Measurements from ENCODE around the gene CLINT1. TPM values are rescaled to one million over a fixed set of nuclear protein-coding genes. Genes with fewer than 3 reads are reported as not detected.
A peak's percentile ranks its signal among the peaks of the same experiment; 100 is the strongest.

CLINT1 gene
- total and polyA plus RNA-seq, 8 donors: 24.7 to 196 (median 78.3) TPM

GRCh38 chr5:157740229-157740610 lies 118.7 kb downstream of the CLINT1 start:
- H3K27ac ChIP-seq: no peak overlapping the region
- H3K27me3 ChIP-seq: no peaks in the 10 kb centered on the region
- no peak overlapping the region for H3K4me3 ChIP-seq
- peaks cover 0 to 50% (median 47%) of the 10 kb centered on the region in 4 donors for H3K36me3 ChIP-seq
- H3K4me1 ChIP-seq: peaks cover 7 to 18% (median 18%) of the 10 kb centered on the region in 4 donors
- WGBS, 5 donors: 44 to 56% (median 50%) methylated on average over 3 of the region's 3 CpGs
- intact Hi-C loops (cut with DNase I; ENCODE audit: low total_unique reads): no loop called here
- TF ChIP-seq POLR2A (IDR thresholded peaks at IDR 0.05) (no peak), EP300 (IDR thresholded peaks at IDR 0.05) (no peak), POLR2AphosphoS5 (IDR thresholded peaks at IDR 0.05) (no peak)
- TF ChIP-seq, protein P1, sequence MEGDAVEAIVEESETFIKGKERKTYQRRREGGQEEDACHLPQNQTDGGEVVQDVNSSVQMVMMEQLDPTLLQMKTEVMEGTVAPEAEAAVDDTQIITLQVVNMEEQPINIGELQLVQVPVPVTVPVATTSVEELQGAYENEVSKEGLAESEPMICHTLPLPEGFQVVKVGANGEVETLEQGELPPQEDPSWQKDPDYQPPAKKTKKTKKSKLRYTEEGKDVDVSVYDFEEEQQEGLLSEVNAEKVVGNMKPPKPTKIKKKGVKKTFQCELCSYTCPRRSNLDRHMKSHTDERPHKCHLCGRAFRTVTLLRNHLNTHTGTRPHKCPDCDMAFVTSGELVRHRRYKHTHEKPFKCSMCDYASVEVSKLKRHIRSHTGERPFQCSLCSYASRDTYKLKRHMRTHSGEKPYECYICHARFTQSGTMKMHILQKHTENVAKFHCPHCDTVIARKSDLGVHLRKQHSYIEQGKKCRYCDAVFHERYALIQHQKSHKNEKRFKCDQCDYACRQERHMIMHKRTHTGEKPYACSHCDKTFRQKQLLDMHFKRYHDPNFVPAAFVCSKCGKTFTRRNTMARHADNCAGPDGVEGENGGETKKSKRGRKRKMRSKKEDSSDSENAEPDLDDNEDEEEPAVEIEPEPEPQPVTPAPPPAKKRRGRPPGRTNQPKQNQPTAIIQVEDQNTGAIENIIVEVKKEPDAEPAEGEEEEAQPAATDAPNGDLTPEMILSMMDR (IDR thresholded peaks at IDR 0.05): peak in 5 of 7 experiments; percentile 7 to 27 (median 22)
- H3K9me3 ChIP-seq: no peaks in the 10 kb centered on the region
- DNase-seq: peak in 1 of 2 donors; percentile 32

DNA sequence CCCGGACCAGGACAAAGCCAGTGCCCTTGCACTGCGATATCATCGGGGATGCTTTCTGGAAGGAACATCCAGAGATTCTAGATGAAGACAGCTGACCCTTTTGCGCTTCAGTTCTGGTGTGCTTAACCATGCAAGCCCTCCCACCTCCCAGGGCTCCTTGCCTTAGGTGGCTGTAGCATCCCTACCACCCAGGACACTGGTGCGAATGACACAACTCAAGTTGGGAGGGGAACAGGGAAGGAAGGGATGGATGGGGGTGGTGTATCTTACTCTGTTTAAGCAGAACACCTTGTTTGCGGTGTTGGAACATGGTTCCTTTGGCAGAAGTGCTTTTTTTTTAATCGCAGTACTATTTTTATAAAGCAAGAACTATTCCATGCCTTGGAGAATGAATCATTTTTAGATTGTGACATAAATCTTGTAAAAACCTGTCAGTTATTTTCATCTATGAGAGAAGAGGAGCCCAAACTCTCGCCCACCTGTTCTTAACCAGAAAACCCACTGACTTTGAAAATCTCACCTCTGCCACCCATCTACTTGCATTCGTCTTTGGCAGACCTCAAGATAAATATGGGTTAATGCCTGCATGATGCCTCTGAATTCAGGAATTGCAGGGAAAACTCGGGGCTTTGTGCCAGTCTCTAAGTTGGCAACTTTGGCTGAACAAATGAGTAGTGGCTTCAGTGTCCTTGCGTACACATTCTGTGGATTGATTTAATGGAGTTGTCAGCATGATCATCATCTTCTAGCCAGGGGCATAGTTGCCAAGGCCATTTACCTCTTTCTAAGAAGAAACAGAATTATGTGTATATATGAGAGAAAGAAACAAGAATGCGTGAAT lies 119.3 kb downstream of the CLINT1 start:
- no peaks in the 10 kb centered on the region for H3K9me3 ChIP-seq
- DNase-seq: no peak
- peaks cover 0 to 57% (median 52%) of the 10 kb centered on the region in 4 donors for H3K36me3 ChIP-seq
- WGBS, 5 donors: 84 to 89% (median 87%) methylated on average over 12 of the region's 12 CpGs
- no peak overlapping the region for H3K4me3 ChIP-seq
- H3K27me3 ChIP-seq: no peaks in the 10 kb centered on the region
- H3K4me1 ChIP-seq: peaks cover 1 to 12% (median 12%) of the 10 kb centered on the region in 4 donors
- H3K27ac ChIP-seq: no peak overlapping the region
- TF ChIP-seq POLR2A (IDR thresholded peaks at IDR 0.05) (no peak), EP300 (IDR thresholded peaks at IDR 0.05) (no peak), POLR2AphosphoS5 (IDR thresholded peaks at IDR 0.05) (no peak)
- TF ChIP-seq, protein P1 (IDR thresholded peaks at IDR 0.05): no peak
- intact Hi-C loops (cut with DNase I; ENCODE audit: low total_unique reads): no loop called here

DNA sequence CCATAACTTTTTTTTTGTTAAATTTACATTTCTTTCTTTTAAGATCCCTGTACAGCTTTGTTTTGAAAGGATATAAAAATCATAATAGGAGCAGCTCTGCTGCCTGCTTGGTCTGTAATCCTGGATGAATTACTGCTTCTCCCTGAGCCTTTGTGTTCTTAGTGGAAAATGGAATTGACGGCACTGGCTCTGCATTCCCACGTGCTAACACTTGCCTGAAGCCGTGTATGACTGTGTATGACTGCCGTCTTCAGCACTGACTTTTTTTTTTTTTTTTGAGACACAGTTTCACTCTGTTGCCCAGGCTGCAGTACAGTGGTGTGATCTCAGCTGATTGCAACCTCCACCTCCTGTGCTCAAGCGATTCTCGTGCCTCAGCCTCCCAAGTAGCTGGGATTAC lies 123.0 kb downstream of the CLINT1 start:
- intact Hi-C loops (cut with DNase I; ENCODE audit: low total_unique reads): no loop called here
- Histone ChIP-seq H3K4me3 (no peak overlapping the region), H3K27ac (no peak overlapping the region), H3K9me3 (no peaks in the 10 kb centered on the region), H3K4me1 (peaks cover 0 to 25% (median 10%) of the 10 kb centered on the region in 4 donors), H3K36me3 (peaks cover 7 to 76% (median 69%) of the 10 kb centered on the region in 4 donors), H3K27me3 (no peaks in the 10 kb centered on the region)
- 84 to 92% (median 89%) methylated on average over 6 of the region's 6 CpGs for WGBS, 5 donors
- TF ChIP-seq, protein P1 (IDR thresholded peaks at IDR 0.05): no peak
- no peak for TF ChIP-seq EP300 (IDR thresholded peaks at IDR 0.05)
- no peak for TF ChIP-seq POLR2A (IDR thresholded peaks at IDR 0.05)
- no peak for TF ChIP-seq POLR2AphosphoS5 (IDR thresholded peaks at IDR 0.05)
- DNase-seq: no peak

Small RNA genes within 50 kb of the gene (small RNA-seq; reads per million reads assigned to genes)
- gene AC026407.1: 0 reads per million in 4 donors
- gene RNU6-260P: 0 reads per million in 4 donors

Other genes starting within 250 kb of the CLINT1 start
- under 1 TPM in 1 of 5 donors, not detected in 4; 0.29 TPM for gene SOX30, start 206.7 kb downstream of the CLINT1 start, total RNA-seq
- gene SOX30, start 206.7 kb downstream of the CLINT1 start, polyA plus RNA-seq: under 1 TPM in 1 of 3 donors, not detected in 2; 0.08 TPM
- gene C5orf52, start 187.6 kb downstream of the CLINT1 start, total RNA-seq: not detected
- gene C5orf52, start 187.6 kb downstream of the CLINT1 start, polyA plus RNA-seq: not detected
- gene THG1L, start 127.7 kb downstream of the CLINT1 start, total RNA-seq: 10 to 100 TPM in 4 of 5 donors, 1 to 10 TPM in 1; 2.9 to 29.6 (median 18.7) TPM
- 10 to 100 TPM; 10.2 to 20.4 (median 12.8) TPM for gene THG1L, start 127.7 kb downstream of the CLINT1 start, polyA plus RNA-seq
- gene LSM11, start 115.4 kb downstream of the CLINT1 start, total RNA-seq: 10 to 100 TPM in 1 of 5 donors, 1 to 10 TPM in 4; 1.2 to 10.3 (median 4.1) TPM
- gene LSM11, start 115.4 kb downstream of the CLINT1 start, polyA plus RNA-seq: 1 to 10 TPM in 1 of 3 donors, under 1 TPM in 2; 0.46 to 1.6 (median 0.81) TPM

Measured in stomach (tissue), 9 donors.